GM21717 (cell line): Measurements from ENCODE around the gene STK10.
"Not testable (repeated sequence)": the region's sequence is repeated elsewhere in the genome, so short reads cannot be mapped to it uniquely, and the experiment has no call there.

Source experiments
- ATAC-seq: cut with Tn5 transposase; IDR thresholded peaks from one replicate; pipeline ENCODE4 v1.9.1; 2021; ENCODE audit warnings: mild to moderate bottlenecking, moderate library complexity; ENCODE audit not compliant: unreplicated experiment

STK10 gene

DNA sequence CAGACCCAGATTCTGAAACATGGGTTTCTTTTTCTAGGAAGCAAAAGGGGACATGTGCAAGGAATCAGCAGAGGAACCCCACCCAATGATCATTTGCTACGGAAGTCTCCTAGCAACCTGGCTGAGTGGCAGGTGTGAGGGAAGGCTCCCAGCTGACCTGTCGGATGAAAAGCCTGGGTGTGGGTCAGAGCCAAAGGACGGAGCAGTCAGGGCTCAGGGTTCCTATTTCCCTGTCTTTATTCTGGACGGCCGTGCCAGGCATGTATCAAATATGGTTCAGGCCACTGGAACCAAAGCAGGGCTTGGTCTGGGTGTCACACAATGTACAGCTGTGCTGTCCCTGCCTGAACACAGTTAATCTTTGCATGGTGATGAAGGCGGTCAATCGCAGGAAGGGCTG, 20.1 kb downstream of the STK10 start:
- no peak for ATAC-seq

DNA sequence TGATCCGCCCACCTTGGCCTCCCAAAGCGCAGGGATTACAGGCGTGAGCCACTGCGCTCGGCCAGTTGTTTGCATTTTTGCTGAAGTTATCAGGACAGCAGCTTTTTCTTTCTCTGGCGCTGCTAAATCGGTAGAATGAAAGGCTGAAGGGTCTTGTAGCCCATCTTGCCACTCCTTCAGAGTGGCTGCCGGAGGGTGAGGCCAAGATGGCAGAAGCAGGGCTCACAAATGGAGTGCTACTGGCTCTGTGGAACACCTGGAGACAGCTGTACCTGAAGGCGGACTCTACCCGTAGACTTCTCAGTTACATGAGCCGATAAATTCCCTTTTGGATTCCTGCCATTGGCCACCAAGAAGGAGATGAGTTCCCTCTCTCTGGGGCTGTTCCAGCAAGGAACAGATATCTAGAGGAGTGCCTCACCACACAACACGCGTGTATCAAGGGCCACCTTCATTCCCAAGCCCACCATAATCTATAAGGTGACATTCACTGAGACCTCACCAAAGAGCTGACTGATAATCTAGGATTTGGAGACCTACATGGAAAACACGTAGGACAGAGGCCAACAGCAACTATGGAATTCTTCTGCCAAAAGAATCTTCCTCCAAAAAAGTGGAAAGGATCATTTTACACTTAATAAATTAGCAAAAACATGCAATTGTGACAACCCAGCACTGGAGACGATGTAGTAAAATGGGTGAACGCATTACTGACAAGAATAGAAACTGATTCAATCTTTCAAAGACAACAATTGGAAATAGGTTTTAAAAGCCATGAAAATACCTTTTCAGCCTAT, 21.8 kb downstream of the STK10 start:
- ATAC-seq: no peak

GRCh38 chr5:172165465-172165864, 22.6 kb downstream of the STK10 start:
- ATAC-seq: peak; percentile 53

DNA sequence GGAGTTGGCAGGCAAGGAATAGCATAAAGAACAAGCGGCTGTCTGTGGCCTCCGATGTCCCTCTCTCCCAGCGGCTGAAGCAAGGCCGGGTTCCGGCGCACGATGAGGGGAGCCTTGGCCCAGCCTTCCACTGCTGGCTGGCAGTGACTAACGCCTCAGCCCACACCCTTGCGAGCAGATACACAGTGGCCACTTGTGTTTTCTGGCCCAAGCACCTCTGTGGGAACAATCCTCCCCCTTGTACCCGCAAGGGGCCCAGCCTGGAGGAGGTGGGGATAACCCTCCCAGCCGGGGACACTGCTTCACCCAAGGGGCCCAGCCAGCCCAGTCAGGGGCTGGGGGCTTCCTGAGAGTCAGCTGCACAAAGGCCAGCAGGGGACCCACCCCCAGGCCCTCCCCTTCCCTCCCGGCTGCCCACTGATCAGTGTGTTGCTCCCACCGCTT, 23.2 kb downstream of the STK10 start:
- no peak for ATAC-seq

- ATAC-seq: no peak
Measured at GRCh38 chr5:172163346-172163745, 24.7 kb downstream of the STK10 start.

DNA sequence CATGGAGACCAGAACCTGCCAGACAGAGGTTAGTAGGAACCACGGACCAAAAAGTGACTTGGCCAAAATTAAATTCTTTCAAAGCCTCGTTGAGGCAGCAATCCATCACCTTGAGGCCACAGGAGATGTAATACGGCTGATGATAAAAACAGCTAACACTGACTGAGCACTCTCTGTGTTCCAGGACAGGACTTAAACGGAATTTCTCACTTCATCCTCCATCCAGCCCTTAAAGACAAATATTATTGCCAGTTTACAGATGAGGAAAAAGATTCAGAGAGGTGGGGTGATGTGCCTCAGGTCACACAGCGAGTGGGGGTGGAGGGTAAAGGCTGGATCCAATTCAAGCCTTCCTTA, 25.1 kb downstream of the STK10 start:
- no peak for ATAC-seq

GRCh38 chr5:172162323-172162986, 25.6 kb downstream of the STK10 start:
- no peak for ATAC-seq

- no peak for ATAC-seq
Measured at GRCh38 chr5:172160506-172160905, 27.5 kb downstream of the STK10 start.

- ATAC-seq: no peak
Measured at GRCh38 chr5:172159016-172159415, 29.0 kb downstream of the STK10 start.

GRCh38 chr5:172156541-172156994, 31.5 kb downstream of the STK10 start:
- ATAC-seq: no peak

- ATAC-seq: not testable (repeated sequence)
Measured at GRCh38 chr5:172155101-172155500, 32.9 kb downstream of the STK10 start.

GRCh38 chr5:172153695-172154094, 34.3 kb downstream of the STK10 start:
- ATAC-seq: no peak

GRCh38 chr5:172151661-172152210, 36.3 kb downstream of the STK10 start:
- ATAC-seq: no peak

DNA sequence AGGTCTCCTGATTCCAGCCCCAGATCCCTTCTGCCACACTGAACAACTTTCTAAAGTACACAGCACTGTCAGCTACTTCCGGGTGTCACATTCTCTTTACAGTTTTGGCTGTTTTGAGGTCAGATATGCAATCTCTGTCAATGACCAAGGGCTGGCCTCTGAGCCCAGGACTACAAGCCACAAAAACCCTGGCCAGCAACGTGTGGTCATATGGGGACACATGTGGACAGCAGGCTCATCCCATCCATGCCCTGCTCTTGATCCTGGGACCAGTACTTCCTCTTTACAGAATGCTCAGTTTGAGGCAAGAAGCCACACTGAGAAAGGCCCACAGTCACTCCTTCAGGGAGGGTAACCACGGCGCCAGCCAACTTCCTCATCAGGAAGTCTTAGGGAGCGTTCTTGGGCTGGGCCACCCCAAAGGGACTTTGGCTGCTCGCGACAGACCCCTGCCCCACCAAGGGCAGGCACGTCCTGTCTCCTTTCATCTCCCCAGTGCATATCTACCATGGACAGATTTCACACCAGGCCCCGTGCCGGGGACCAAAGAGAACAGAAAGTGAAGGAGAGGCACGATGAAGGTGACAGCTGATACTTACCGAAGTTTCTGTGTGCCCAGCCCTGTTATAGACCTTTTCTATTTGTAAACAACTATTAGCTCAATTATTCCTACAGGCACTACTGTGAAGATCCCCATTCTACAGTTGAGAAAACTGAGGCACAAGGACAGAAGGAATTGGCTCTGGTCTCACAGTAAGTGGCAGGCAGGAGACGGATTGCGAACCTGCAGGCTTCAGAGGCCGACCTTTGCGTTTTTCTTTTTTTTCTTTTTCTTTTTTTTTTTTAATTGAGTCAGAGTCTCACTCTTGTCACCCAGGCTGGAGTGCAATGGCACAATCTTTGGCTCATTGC, 37.3 kb downstream of the STK10 start:
- ATAC-seq: peak; percentile 71

DNA sequence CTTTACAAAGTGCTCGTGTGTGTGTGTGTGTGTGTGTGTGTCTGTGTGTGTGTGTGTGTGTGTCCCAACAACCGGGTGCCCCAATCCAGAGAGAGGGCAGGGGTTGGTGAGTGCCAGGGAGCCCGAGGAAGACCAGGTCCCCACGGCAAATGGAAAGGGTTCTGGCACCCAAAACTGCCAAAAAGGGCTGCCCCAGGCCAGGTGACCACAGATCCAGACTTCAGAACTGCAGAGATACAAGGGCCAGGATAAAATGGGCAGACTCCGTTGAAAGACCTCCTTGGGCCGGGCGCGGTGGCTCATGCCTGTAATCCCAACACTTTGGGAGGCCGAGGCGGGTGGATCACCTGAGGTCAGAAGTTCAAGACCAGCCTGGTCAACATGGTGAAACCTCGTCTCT, 38.5 kb downstream of the STK10 start:
- not testable (repeated sequence) for ATAC-seq

DNA sequence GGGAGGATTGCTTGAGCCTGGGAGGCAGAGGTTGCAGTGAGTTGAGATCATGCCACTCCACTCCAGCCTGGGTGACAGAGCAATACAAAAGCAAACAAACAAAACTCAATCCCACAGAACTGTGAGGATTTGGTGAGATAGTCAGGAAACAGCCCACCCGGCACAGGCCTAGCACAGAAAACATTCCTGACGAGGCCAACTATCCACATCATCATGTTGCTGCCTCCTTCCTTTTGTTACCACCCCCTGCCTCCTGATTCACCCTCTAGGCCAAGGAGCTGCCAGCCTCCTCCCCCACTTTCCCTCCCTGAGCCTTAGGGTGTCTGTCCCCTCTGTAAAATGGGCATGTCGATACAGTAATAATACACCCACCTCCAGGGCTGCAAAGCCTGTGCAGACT, 39.0 kb downstream of the STK10 start:
- ATAC-seq: no peak

- ATAC-seq: no peak
Measured at GRCh38 chr5:172148381-172148780, 39.6 kb downstream of the STK10 start.

DNA sequence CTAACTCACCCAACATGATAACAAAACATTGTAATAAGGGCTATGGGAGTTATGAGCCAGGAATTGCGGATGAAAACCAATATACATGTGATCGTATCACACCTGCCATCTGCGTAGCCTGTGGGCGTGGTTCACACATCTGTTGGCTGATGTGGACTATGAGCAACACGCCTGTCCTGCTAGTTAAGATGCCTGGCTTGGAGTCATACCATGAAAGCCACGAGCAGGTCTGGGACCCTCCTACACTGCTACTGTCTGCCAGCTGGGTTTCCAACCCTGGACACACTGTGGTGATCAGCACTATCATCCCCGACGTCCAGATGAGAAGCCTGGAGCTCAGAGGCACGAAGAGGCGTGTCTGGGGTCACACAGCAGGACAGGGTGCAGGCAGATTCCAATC, 40.2 kb downstream of the STK10 start:
- ATAC-seq: no peak

- no peak for ATAC-seq
Measured at GRCh38 chr5:172146748-172147092, 41.3 kb downstream of the STK10 start.

DNA sequence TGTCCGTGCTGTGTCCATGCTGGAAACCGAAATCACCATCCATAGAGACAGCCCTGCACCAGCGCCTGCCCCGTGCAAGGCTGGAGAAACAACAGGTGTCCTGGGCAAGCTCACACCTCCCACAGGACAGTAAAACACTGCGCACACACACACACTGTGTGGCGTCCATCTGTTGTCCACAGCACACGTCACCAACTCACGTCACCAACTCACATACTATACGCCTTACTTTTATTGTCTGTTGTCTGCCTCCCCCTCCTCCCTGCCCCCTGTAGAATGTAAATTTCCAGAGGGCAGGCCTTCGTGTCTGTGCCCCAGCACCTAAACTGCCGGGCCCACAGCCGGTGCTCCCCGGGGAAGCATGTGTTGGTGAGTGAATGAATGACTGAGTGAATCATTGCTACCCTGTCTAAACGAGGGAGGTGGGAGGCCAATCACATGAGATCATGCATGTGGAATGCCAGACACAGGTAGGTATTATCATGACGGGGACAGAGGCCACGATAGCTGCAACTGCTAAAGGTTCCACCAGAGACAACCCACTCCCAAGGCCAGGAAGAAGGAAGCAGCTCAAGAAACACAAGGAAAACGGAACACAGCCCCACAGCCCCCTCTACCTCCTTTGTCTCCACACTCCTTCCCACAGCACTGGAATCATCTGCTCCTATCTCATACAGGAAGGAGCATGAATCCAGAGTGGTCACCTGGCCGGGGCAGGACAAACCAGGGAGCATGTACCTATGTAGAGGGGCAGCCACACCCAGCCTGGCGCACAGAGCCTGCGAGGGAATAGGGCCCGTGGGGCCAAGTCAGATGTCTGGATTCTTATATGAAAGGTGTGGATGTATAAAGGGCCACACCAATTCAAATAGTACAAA, 41.9 kb downstream of the STK10 start:
- ATAC-seq: no peak
